HG03045 (cell line): ENCODE results near the gene HPS1.
"Not testable (repeated sequence)": the region's sequence is repeated elsewhere in the genome, so short reads cannot be mapped to it uniquely, and the experiment has no call there.

Source experiments
- ATAC-seq: cut with Tn5 transposase; IDR thresholded peaks from one replicate; pipeline ENCODE4 v1.9.1; 2021; ENCODE audit warnings: mild to moderate bottlenecking, moderate library complexity; ENCODE audit not compliant: unreplicated experiment

The HPS1 gene

DNA sequence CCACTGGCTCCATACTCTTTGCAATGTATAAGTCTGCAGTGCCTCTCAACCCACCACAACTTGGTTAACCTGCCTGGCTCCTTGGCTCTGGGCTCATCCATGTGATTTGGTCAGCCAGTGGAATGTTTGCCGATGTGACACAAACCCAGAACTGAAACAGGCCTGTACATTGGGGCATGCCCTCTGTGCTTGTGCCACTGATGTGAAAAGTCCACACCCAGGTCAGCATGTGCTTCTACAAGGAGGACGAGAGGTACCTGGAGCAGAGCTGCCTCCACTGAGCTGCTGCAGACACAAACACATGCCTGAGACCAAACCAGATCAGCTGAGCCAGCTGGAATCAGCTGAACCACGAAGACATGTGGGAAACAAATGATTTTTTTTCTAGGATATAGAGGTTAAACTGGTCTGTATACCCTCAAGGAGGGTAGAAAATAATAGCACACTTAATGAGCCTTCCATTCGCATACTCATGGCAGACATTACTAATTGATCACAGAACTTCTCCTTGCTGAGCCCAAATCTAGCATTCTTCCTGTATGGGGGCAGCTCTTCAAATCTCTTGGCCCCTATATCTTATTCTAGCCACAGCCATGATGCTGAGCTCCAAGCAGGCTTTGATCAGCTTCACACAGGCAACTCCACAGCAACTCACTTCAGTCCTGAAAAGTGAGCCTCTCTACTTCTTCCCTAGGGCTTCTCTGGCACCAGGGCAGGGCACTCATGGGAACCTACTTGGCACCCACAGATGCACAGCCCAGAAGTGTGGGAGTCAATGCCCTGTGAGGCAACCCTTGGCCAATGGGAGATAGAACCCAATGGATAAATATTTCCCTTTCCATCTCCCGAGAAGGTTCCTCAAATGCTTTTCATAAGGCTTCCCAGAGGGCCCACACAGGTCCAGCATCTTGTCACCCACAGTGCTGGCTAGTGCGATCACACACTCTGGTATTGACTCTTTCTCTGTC lies 50.4 kb downstream of the HPS1 start:
- no peak for ATAC-seq

DNA sequence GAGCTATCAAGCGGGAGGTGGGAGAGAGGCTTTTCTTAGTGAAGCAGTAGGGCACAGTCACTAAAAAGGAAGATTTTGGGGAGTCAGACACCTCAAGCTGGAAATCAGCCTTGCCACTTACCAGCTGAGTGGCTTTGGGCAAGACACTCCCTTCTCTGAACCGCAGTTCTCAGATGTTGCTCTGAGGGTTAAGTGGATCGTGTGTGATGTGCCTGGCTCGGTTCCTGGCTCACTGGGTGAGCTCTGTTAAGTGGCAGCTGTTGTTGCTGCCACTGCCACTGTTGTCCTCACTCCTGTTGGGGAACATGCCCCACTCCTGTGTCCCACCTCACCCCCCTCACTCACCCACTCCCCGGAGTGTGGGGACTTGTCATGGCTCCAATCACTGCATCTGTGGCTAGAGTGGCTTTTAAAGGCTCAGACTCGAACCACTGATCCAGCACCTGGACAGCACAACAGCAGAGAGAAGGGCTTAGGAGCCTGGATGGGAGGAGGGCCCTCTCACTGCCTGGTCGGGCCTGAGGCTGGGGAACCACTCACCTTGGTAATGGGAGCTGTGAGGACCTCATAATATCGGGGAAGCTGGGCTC lies 51.8 kb downstream of the HPS1 start:
- no peak for ATAC-seq

DNA sequence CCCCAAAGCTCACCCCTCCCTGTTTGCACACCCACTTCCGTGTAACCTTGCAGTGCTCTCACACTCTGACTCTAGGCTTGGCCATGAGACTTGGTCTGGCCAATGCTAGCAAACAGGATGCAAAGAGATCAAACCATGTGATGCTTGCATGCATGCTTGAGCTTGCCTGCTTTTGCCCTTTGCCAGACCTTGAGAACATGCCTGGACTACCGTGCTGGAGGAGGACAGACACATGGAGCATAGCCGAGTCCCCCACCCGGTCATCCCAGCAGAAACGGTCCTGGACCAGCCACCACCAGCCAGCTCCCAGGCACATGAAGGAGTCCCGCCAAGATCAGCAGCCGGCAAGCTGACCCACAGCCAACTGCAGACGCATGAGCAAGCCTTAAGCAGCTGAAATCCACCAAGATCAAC lies 55.1 kb downstream of the HPS1 start:
- no peak for ATAC-seq

DNA sequence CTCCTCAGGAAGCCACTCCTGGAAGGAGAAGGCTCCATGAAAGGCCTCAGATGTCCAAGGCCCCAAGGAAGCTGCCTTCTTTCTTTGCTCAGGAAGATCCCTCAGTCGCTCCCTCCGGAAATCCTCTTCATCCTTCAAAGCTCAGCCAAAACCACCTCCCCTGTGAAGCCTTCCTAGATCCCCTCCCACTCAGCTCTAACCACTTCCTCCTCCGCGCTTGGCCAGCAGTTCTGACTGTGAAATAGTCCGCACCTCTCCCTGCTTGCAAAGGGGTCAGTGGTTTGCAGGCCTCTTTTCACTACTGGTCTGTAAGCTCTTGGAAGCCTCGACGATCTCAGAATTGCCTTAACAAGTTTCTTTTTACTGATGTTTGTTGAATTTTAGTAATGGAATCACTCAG lies 55.7 kb downstream of the HPS1 start:
- no peak for ATAC-seq

DNA sequence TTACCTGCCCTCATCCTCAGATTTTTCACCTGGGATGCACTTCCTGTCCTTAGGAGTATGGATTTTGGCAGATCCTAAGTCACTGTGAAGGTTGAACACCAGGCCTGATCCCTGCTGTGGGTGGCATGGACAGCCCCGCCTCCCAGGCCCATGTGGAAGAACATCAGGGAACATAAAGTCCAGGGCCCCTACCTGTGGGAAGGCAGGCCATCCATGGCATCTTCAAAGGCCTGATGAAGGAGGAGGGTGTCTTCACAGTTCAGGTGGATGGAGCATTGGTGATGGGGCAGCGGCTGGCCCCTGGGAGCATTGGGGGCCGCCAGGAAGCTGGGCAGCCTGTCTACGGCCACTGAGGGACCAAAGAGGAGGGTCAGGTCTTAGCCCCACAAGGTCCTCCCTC lies 56.3 kb downstream of the HPS1 start:
- no peak for ATAC-seq

DNA sequence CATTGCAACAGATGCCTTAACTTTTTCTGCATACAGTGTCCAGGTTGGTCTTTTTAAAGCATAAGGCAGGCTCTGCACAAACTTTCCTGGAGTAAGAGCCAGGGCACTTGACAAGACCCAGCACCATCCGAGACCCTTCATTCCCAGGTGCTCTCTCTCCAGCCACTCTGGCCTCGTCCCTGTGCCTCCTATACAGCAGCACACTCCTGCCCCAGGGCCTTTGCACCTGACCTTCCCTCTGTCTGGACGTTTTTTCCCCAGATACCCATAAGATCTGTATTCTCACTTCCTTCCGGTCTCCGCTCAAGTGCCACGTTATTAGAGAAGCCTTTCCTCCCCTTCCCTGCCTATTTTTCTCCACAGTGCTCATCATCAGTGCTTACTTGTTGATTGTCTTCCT lies 57.3 kb downstream of the HPS1 start:
- ATAC-seq: no peak

DNA sequence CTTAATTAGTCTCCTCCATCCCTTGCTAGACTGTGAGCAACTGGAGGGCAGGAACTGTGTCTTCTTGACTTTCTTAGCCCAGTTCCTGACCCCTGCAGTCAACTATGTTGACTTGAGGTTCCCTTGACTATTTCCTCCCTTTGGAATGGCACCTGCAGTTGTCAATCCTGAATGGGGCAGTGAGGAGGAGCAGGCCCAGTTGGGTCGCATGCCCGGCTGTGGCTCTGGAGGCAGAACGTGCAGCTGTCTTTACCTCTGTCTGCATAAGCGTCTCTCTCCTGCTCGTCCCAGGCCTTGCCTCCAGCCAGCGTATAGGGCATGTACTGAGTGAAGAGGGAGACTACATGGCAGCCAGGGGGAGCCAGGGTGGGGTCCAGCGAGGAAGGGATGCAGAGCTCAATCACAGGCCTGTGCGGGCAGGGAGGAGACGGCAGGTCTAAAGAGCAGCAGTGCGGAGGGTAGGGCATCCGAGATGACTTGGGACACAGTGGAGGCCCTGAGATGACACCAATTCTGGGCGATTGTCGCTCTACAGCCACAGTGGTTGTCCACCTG lies 58.6 kb downstream of the HPS1 start:
- no peak for ATAC-seq

DNA sequence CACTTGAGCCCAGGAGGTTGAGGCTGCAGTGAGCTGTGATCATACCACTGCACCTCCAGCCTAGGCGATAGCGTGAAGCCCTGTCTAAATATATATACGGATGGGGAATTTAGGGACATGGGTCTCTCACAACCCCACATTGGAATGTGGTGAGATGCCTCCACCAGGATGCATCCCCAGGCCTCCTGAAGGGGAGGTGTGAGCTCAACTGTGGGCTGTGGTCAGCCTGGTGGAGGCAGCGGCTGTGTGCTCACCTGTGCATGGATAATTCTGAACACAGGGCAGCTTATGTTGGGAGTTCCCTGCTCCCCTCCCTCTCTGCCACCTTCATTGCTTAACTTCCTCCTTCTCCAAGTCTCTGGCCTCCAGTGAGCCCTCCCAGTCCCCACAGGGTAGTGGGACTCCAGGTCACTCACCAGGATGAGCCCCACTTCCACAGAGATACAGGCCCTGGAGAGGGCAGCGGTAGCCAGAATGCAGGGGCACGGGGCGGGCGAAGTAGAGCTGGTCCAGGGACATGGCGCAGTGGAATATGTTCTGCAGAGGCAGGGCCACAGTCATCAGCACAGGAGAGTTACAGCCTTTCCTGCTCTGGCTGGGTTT lies 62.1 kb downstream of the HPS1 start:
- no peak for ATAC-seq

DNA sequence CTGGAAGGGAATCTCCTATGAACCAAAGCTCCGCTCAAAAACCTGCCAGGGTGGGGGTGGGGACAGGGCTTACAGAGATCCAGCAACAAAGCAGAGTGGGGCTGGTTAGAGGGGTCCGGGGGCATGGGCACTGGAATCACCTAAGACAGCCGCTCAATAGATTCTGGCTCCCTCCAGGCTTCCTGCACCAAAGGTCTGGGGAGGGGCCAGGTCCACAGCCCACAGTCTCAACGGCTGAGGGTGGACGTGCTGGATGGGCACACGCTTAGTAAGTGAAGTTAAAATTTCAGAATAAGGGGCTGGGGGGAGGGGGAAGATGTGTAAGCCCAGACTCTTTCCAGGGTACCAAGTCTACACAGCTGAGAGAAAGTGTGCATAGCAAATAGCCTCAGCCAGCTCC lies 62.9 kb downstream of the HPS1 start:
- ATAC-seq: no peak

DNA sequence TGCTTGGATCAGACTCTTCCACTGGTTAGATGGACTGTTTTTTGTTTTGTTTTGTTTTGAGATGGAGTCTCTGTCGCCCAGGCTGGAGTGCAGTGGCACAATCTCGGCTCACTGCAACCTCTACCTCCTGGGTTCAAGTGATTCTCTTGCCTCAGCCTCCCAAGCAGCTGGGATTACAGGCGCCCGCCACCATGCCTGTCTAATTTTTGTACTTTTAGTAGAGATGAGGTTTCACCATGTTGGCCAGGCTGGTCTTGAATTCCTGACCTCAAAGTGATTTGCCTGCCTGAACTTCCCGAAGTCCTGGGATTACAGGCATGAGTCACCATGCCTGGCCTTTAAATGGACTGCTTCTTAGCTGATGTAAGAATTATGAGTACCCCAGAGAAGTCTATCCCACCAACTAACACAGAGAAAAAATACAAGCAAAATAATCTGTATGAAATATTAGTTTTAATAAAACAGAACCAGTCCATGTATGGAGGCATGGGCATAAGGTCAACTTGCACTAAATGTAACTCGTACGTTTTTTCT lies 63.5 kb downstream of the HPS1 start:
- not testable (repeated sequence) for ATAC-seq

DNA sequence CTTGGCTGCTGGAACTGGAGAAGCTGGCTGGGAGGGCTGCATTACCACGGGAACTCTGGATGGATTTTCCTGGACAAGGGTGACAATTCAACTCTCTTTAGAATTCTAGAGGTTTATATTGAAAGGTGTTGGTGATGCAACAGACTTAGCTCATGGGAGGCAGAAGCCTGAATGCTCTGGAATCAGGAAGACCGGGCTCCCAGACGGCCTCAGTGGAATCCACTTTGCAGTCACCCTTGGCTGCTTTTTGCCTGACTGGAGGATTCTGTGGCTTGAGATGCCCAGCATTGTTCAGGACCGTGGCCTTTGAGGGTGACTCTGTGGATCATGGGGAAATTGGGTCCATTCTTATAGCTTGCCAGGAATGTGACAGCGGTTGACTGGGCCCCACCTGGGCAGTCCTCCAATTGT lies 64.0 kb downstream of the HPS1 start:
- no peak for ATAC-seq

DNA sequence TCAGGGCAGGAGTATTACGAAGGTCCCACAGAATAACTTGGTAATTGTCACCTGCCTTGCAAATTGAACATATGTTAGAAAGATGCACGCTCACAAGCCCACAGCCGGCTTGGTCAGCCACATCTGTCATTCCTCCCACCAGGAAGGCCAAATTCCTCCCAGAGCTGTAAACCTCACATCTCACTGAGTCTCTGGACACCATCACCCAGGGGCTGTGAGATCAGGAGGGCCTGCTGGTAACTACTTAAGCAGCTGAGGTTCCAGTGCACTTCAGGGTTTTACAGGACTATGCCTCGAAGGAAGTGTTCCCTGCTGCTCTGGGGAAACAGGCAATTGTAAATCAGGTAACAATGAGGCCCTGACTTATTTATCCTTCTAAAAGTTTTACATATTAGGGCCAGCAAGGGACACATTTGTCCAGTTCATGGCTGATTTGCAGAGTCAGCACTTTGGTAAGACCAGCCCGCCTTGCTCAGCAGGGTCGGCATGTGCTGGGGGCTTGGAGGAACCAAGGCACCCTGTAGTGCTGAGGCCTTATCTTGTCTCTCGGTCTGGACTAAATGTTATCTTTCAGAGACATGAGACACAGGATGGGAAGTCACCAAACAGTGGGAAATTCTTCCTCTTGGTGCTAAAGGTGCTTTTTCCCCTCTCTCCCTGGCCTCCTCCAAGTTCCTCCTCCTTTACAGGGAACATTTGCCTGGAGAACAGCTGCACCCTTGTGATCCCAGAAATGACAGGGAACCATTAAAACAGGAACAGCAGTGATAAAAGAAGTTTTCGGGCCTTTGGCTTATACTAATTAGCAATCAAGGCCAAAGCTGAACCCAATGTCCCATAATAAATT lies 66.0 kb downstream of the HPS1 start:
- ATAC-seq: no peak

DNA sequence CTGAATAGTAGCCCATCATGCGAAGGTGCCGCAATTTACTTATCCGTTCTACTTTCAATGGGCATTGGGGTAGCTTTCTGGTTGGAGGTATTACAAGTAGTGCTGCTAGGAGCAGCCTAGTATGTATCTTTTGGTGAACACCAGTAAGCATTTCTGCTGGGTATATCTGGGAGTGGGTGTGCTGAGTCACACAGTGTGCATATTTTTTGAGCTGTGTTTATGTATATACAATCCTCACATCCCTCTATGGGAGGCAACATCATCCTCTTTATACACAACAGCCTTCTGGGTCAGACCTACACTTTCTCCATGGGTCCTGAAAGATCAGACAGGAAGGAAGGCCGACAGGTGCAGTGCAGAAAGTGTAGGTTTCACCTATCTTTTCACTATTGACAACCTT lies 68.0 kb downstream of the HPS1 start:
- ATAC-seq: no peak

DNA sequence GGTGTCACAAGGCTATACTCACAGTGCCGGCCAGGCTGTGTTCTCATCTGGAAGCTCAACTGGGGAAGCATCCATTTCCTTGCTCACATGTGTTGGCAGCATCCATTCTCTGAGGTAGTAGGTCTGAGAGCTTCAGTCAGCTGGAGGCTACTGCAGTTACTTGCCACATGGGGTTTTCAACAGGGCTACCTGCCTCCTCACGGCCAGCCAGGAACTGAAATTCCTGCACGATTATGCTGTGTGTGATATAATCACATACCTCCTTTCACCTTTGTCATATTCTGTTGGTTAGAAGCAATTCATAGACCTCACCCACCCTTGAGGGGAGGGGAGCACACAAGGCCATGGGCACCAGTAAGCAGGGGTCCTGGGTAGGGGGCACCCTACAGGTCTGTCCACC lies 69.2 kb downstream of the HPS1 start:
- no peak for ATAC-seq

DNA sequence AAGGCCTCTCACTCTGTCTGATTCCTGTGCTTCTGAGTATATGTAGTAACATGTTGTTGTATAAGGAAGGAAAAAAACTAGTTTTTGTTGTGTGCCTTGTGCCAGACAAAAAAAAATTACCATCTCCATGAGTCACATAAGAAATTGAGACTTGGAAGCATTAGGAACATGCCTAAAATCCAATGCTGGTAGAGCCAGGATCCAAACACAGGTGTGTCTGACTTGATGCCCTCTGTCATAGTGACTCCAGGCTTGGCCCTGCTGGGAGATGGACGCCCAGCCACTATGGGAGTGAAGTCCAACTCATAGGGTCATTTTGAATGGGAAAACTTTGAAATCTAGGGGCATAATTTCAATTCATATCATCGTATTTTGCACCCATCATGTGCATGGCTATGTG lies 69.7 kb downstream of the HPS1 start:
- ATAC-seq: no peak

DNA sequence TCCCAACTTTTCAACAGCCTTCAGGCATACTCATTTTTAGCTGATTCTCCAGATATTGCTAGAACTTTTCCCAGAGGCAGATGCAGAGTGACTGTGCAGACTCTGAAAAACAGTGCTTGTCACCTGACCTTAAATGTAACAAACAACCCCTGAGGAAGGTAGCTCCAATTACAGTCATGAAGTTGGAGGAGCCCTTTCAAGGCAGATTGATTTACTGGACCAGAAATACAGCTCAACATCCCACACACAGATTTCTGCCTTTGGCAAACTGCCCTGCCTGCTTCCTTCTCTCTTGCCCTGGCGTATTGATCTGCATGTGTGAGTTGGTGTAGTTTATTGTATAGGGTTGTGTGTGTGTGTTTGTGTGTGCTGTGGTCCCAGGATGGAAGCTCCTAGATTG lies 70.2 kb downstream of the HPS1 start:
- no peak for ATAC-seq

DNA sequence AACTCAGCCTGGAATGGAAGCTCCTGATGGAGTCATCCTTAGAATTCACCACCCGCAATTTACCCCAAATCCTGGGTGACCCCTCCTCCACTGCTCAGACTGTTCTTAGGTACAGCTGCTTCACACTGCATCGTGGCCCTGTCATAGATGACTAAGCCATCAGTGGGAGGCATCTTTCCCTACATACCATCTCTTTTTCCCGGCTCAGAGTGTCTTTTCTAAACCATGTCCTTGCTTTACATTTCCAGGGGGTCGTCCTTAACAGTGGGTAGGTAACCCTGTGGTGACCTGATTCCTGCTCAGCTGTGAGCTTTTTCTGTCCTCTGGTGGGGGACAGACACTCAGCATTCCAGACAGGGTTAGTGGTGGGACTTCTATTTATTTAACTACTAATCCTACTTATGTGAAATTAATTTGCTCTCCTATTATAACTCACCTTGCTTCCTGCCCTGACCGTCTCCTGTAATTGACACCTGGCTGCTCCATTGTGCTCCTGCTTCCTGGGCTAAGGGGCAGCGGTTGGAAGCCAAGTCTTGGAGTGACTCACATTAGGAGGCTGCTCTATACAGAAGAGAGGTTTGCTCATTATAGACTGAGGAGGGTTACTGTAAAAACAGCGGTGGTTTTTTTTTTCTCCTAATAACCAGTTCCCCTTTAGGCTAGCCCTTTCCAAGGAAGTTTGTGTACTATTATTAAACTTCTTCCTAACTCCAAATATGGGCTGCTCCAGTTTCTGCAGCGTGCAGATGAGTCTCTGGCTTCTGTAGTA lies 72.3 kb downstream of the HPS1 start:
- no peak for ATAC-seq

DNA sequence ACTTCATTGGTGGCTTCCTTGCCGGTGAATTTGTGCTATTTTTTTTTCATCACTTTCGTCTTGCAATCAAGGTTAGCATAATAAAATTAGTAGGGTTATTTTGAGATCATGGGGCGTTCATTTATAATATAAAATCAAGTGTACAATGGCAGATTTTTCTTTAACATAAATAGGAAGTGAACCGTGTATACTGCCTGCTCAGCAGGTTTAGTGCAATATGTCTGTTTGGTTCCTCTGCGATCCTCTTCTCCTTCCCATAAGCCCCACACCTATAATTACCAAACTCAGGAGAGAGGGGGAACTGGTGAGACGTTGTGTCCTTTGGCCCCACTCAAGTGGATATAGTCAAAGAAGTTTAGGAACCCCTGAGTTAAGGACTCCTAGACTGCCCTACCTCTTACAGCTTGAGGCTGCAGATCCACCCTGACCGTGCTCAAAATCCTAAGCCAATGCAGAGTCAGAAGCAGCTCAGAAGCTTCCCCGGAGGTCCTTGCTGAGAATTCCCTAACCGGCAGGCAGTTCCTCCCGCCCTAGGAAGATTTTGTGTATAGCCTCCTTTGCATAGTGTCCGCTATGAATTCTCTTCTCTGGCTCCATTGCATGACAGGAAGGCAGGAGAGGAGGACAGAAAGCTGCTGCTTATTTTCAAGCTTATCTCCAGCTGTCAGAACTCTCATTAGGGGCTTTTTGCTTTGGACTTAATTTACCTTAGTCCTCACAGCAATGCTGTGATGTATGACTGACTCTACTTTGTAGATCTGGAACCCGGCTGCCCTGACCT lies 73.3 kb downstream of the HPS1 start:
- ATAC-seq: no peak
